ENCODE data around the gene BSG.

DNA sequence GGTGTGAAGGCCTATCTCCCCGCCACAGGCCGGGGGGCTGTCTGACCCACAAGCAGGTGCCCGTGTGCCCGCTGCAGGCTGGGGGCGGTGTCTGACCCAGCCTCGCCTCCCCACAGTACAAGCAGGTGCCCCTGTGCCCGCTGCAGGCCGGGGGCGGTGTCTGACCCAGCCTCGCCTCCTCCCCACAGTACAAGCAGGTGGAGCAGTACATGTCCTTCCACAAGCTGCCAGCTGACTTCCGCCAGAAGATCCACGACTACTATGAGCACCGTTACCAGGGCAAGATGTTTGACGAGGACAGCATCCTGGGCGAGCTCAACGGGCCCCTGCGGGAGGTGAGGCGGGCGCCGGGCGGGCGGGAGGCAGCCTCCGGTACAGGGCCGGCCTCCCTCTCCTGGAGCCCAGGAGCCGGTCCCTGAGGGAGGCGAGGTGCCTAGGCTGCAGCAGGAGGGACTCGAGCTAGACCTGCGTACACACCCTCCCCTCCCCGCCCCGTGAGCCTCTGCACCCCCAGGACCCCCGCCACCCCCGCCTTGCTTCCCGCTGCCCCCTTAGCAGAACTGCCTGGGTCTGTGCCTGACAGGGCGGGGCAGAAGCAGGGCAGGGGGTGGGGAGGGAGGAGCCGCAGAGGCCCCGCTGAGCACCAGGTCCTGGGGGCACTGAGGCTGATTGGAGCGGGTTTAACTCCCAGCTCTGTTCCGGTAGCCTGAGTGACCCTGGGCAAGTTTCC lies 37.8 kb downstream of the BSG start:
- TF ChIP-seq, protein P1, sequence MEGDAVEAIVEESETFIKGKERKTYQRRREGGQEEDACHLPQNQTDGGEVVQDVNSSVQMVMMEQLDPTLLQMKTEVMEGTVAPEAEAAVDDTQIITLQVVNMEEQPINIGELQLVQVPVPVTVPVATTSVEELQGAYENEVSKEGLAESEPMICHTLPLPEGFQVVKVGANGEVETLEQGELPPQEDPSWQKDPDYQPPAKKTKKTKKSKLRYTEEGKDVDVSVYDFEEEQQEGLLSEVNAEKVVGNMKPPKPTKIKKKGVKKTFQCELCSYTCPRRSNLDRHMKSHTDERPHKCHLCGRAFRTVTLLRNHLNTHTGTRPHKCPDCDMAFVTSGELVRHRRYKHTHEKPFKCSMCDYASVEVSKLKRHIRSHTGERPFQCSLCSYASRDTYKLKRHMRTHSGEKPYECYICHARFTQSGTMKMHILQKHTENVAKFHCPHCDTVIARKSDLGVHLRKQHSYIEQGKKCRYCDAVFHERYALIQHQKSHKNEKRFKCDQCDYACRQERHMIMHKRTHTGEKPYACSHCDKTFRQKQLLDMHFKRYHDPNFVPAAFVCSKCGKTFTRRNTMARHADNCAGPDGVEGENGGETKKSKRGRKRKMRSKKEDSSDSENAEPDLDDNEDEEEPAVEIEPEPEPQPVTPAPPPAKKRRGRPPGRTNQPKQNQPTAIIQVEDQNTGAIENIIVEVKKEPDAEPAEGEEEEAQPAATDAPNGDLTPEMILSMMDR (IDR thresholded peaks at IDR 0.05; ENCODE audit: low read depth, low read length, poor library complexity, severe bottlenecking) = no peak
- TF ChIP-seq EZH2phosphoT487 (IDR thresholded peaks at IDR 0.05; ENCODE audit: borderline replicate concordance, low read length) = no peak
